ENCODE measurements around the gene MYOZ2.

MYOZ2 gene

GRCh38 chr4:119151161-119151560 lies 15.5 kb downstream of the MYOZ2 start:
- Histone ChIP-seq H3K4me2 (ENCODE audit: low read length) (no peak overlapping the region), H3K4me1 (no peaks in the 10 kb centered on the region), H2AFZ (no peak overlapping the region), H3K9ac (no peak overlapping the region), H3K27ac (no peak overlapping the region), H3K9me3 (ENCODE audit: control insufficient read depth, low read length) (no peaks in the 10 kb centered on the region), H3K79me2 (no peaks in the 10 kb centered on the region), H3K36me3 (ENCODE audit: control insufficient read depth, insufficient read depth, low read length) (no peaks in the 10 kb centered on the region), H3K27me3 (ENCODE audit: control insufficient read depth, insufficient read depth, low read length) (no peaks in the 10 kb centered on the region), H3K4me3 (ENCODE audit: low read depth, low read length) (no peak overlapping the region)
- TF ChIP-seq CTCF (IDR thresholded peaks at IDR 0.05) = no peak

- Histone ChIP-seq H3K4me2 (ENCODE audit: low read length) (no peak overlapping the region), H3K4me3 (ENCODE audit: low read depth, low read length) (no peak overlapping the region), H3K36me3 (ENCODE audit: control insufficient read depth, insufficient read depth, low read length) (no peaks in the 10 kb centered on the region), H3K79me2 (no peaks in the 10 kb centered on the region), H3K4me1 (no peaks in the 10 kb centered on the region), H3K27ac (no peak overlapping the region), H3K9ac (no peak overlapping the region), H3K27me3 (ENCODE audit: control insufficient read depth, insufficient read depth, low read length) (no peaks in the 10 kb centered on the region), H3K9me3 (ENCODE audit: control insufficient read depth, low read length) (no peaks in the 10 kb centered on the region), H2AFZ (no peak overlapping the region)
- TF ChIP-seq CTCF (IDR thresholded peaks at IDR 0.05) = no peak
These were observed 17.1 kb downstream of the MYOZ2 start for GRCh38 chr4:119152741-119153140.

- Histone ChIP-seq H3K4me1 (no peaks in the 10 kb centered on the region), H3K9ac (no peak overlapping the region), H3K79me2 (no peaks in the 10 kb centered on the region), H2AFZ (no peak overlapping the region), H3K4me2 (ENCODE audit: low read length) (no peak overlapping the region), H3K27me3 (ENCODE audit: control insufficient read depth, insufficient read depth, low read length) (no peaks in the 10 kb centered on the region), H3K9me3 (ENCODE audit: control insufficient read depth, low read length) (no peaks in the 10 kb centered on the region), H3K27ac (no peak overlapping the region), H3K4me3 (ENCODE audit: low read depth, low read length) (no peak overlapping the region), H3K36me3 (ENCODE audit: control insufficient read depth, insufficient read depth, low read length) (no peaks in the 10 kb centered on the region)
- TF ChIP-seq CTCF (IDR thresholded peaks at IDR 0.05) = no peak
These were observed 26.5 kb downstream of the MYOZ2 start for GRCh38 chr4:119162174-119162573.

- H2AFZ ChIP-seq = no peak overlapping the region
- H3K36me3 ChIP-seq (ENCODE audit: control insufficient read depth, insufficient read depth, low read length) = no peaks in the 10 kb centered on the region
- H3K4me2 ChIP-seq (ENCODE audit: low read length) = no peak overlapping the region
- TF ChIP-seq CTCF (IDR thresholded peaks at IDR 0.05) = no peak
- H3K9ac ChIP-seq = no peak overlapping the region
- H3K79me2 ChIP-seq = no peaks in the 10 kb centered on the region
- no peaks in the 10 kb centered on the region for H3K4me1 ChIP-seq
- no peak overlapping the region for H3K27ac ChIP-seq
- H3K27me3 ChIP-seq (ENCODE audit: control insufficient read depth, insufficient read depth, low read length) = no peaks in the 10 kb centered on the region
- H3K9me3 ChIP-seq (ENCODE audit: control insufficient read depth, low read length) = no peaks in the 10 kb centered on the region
- H3K4me3 ChIP-seq (ENCODE audit: low read depth, low read length) = no peak overlapping the region
These were observed 30.1 kb downstream of the MYOZ2 start for GRCh38 chr4:119165767-119166166.

GRCh38 chr4:119170195-119170594 lies 34.6 kb downstream of the MYOZ2 start:
- H3K79me2 ChIP-seq = no peaks in the 10 kb centered on the region
- H3K9me3 ChIP-seq (ENCODE audit: control insufficient read depth, low read length) = no peaks in the 10 kb centered on the region
- no peak overlapping the region for H3K4me3 ChIP-seq (ENCODE audit: low read depth, low read length)
- H3K27me3 ChIP-seq (ENCODE audit: control insufficient read depth, insufficient read depth, low read length) = no peaks in the 10 kb centered on the region
- H2AFZ ChIP-seq = no peak overlapping the region
- no peaks in the 10 kb centered on the region for H3K36me3 ChIP-seq (ENCODE audit: control insufficient read depth, insufficient read depth, low read length)
- H3K27ac ChIP-seq = no peak overlapping the region
- no peaks in the 10 kb centered on the region for H3K4me1 ChIP-seq
- no peak overlapping the region for H3K9ac ChIP-seq
- TF ChIP-seq CTCF (IDR thresholded peaks at IDR 0.05) = no peak
- H3K4me2 ChIP-seq (ENCODE audit: low read length) = no peak overlapping the region

Measured in parathyroid adenoma (tissue), 2 donors.